Caki2 (cell line): Measurements from ENCODE around the gene ABCC8. TPM values are rescaled to one million over a fixed set of nuclear protein-coding genes. Genes with fewer than 3 reads are reported as not detected.

Experiments used
- DNase-seq: peaks from one replicate; pipeline ENCODE4 v3.0.0-alpha.2; 2015; ENCODE audit warnings: low read depth
- in situ Hi-C: cut with HindIII; loops from 2 replicates; pipeline ENCODE4 v1.10.0; 2016; ENCODE audit warnings: low sequenced_read_pairs, low pct_unique_long_range_greater_than_20kb, mixed read lengths
- total RNA-seq: library from RNA; depleted of rRNA; stranded (reverse); fragments of >200 nt; shearing (Covaris generic); gene quantifications from 2 replicates; pipeline ENCODE4 v1.2.3, GENCODE V29; 2014; ENCODE audit warnings: low replicate concordance

Gene ABCC8
- total RNA-seq, 1 experiment from 2014 or later: not detected

DNA sequence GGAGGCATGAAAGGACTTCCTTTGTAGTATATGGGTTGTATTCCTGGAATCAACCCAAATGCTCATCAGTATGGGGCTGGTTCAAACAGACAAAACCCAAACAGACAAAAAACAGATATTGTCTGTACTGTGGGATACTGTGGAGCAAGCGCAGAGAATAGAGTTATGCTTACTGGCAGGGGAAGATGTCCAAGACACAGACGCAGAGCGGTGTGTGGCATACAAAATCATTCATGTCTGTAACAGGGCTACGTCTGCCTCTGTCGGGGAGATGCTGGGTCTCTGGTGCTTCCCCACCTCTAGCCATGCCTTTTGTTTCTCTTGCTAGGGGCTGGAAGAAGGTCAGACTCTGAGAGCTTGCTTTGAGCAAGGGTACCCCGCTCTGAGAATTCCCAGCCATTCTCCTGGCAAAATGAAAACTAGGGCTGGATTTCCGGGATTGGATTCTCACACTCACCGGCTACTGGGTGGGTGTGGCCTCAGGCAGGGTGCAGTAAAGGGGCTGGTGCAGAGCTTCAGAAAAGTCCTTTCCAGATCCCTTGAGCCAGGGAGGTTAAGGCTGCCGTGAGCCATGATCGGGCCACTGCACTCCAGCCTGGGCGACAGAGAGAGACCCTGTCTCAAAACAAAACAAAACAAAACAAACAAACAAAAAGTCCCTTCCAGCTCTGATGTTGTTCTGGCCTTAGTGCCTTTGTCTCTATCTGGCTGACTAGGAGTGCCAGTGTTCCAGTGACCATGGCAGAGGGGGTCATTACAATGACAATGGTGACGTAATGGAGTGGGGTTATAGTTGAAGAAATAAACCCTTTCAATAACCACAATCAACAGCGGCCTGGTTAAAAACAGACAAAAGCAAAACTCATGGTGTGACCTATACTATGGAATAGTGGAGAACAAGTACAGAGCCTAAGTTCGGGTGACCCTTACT, 2.9 kb upstream of the ABCC8 start:
- in situ Hi-C loops: no loop called here
- DNase-seq: peak; percentile 31

DNA sequence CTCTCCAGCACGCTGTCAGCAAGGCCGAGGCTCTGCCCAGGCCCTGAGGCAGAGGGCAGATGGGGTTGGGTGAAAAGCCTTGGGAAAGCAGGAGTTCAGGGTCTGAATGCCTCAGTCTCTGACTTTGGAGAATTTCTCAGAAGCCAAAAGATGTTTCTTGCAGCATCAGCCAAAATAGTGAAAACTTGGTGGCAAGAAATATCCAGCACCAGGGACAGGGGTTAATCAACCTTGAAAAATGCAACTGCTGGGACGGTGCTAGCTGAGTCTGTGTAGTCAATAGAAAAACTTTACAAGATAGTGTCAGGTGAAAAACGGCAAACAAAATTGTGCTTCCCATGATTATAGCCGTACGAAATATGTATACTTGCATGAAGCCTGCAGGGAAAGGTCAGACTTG, 1.4 kb upstream of the ABCC8 start:
- in situ Hi-C loops: no loop called here
- no peak for DNase-seq

DNA sequence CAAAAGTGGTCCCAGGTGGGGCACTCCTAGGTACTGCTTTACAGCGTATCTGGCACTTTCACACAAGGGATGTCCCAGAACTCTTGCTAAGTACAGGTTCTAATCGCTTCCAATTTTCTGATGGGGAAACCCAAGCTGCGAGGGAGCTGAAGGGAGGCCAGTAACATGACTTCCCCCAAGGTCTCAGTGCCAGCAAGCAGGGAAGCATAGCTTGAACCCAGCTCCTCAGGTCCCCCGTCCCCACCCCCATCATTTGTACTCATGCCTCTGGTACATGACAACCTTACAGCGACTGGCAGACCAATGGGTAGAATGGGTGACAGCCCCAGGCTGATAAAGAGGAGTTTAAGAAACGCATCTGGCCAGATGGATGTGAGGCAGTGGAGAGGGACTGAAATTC, 716 bp upstream of the ABCC8 start:
- in situ Hi-C loops: no loop called here
- DNase-seq: no peak

DNA sequence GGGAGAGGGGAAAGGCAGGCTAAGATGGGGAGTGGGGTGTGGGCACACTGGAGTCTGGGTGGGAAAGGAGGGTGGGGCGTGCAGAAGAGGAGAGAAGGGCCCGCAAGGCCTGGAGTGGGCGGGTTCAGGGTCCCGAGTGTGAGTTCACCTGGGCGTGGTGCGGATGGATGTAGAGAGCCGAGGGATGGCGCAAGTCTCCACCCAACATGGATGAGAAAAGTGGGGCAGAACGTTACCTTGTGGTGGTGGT, 364 bp upstream of the ABCC8 start:
- DNase-seq: no peak
- in situ Hi-C loops: no loop called here

DNA sequence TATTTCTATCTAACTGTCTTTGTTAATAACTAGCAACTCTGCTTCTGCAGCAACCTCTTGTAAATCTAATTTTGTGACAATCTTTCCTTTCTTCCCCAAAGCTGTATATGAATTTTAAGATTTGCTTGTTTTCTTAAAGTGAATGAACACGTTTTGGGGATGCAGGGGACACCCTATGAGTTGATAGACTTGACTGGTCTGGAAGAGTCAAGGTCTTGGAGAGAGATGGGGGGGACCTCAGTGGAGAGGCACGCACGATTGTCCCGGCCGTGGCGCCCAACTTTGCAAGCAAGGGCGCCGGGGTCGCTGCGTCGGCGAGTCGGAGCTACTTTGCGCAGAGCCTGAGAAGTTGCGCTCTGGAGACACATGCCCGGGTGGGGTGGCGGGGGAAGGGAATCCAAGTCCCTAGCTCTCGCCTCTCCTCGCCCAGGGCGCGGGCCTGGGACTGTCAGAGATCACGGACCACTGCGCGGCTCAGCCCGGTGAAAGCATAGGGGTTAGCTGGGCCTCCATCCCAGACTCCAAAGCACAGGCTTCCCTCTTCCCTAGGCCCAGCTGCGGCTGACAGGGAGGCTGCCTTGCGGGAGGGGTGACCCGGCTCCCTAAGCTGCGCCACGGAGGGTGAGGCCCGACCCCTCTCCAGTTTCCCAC, 854 bp downstream of the ABCC8 start:
- no peak for DNase-seq
- in situ Hi-C loops: no loop called here

DNA sequence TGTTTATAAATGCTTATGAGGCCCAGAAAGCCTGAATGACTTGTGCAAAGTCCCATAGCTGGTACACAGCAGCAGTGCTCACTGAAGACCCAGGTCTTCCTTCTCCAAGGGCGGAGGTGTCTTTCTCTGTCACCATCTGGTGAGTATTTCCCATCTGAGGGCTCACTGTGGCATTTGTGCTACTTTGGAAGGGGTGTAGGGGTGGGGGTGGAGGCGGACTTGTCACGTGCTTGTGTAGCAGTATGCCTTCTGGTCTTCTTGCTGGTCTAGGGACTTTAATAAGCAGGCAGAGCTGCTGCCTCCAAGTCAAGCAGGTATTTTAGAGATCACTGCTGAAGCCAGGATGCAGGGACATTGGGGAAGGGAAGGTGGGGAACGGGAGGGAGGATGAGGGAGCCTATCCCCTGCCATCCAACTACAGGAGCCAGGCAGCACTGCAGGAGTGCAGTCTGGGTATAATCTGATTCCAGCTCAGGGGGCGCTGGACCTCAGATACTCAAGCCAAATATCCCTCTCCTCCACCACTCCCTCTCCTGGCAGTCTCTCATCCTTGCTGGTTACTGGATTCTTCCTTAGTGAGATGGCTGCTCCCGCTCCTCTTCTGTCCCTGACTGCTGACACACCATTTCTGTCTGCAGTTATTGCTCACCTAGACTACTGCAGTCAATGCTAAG, 3.4 kb downstream of the ABCC8 start:
- peak; percentile 15 for DNase-seq
- in situ Hi-C loops: no loop called here

DNA sequence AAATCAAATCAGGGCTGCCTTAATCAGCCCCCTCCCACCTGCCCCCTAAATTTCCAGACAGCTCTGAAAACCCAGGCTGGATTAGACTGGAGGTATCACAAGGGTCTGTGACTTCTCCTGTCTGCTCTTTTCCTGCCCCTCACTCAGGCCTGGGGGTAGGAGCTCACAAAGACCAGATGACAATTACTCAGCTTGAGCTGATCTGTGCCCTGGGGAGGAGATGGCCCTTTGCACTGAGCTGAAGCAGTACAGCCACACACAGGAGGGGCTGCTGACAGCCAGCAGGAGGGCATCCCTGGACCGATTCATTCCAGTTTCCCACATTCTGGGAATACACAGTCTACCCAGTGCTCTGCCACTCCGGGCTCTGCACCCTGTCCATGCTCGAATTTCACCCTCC, 4.2 kb downstream of the ABCC8 start:
- in situ Hi-C loops: no loop called here
- no peak for DNase-seq

DNA sequence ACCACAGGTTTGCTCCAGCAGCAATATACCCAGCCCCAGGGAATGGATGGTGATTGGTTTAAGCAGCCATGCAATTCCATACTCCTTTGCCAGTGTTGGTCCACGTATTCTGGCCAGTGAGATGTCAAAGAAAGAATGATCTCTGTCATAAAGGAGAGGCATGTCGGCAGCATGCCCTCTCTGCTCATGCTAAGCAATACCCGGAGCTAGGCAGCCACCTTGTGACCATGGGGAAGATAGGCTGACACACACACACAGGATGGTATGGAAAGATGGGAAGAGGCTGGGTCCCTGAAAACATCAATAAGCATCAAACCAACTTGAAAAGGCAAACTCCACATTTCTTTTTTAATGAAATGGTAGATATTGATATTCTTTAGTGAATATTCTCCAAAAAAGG, 5.1 kb downstream of the ABCC8 start:
- no peak for DNase-seq
- in situ Hi-C loops: no loop called here

DNA sequence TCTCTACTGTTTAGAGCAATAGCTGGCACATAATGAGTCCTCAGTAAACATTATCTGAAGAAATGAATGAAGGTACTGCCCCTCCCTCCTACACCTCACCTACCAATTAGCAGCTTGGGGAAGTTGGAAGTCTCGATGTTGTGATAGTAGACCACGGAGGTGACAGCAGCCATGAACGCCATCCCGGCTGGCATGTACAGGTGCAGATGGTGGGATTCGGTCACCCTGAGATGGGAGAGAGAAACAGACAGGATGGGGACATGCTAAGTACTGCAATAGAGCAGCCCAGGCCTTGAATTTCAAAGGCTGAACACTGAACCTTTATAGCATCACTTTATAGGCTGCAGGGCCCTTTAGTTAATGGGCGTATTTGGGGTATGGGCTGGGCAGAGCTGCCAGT, 6.6 kb downstream of the ABCC8 start:
- in situ Hi-C loops: no loop called here
- no peak for DNase-seq

DNA sequence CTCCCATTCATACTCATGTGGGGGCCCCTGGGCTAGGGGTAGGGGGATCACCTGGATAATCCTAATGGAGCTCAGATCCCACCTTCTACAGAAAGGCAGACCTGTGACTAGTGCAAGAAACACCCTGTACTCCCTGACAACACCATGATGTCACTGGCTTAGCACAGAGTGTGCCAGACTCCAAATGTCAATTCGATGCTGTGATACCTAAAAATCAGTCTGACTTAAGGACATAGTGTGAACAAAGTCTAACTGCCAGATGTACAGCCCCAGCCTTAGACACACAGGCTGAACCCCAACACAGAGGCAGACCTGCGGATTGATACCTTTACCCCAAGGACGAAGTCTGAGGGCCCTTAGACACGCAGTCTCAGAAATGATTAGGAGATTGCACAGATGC, 8.5 kb downstream of the ABCC8 start:
- in situ Hi-C loops: no loop called here

DNA sequence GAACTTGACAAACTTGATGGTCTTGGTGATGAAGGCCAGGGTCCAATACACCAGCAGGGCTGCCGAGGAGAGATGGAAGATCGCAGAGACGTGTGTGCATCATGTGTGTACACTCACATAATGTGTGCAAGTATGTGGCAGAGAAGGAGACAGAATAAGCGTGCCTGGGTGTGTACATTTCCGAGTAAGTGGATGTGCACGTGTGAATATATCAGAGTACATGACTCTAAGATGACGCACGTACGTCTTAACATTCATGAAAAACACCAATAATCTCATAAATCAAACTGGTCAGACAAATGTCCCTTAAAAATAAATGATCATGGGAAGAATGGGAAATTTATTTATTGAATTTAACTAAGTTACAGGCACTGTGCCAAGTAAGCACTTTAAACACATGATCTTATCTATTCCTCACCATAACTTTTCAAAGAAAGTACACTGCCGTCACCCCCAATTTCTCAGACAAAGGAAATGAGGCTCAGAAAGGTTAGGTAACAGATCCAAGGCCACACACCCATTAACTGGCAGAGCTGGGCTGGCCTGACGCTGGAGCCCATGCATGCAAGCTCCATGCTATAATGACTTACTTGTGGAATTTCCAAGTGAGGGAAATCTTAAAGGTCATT, 13.0 kb downstream of the ABCC8 start:
- DNase-seq: no peak
- in situ Hi-C loops: no loop called here

More for the DNA sequence above, 8.5 kb downstream of the ABCC8 start:
- DNase-seq: no peak

DNA sequence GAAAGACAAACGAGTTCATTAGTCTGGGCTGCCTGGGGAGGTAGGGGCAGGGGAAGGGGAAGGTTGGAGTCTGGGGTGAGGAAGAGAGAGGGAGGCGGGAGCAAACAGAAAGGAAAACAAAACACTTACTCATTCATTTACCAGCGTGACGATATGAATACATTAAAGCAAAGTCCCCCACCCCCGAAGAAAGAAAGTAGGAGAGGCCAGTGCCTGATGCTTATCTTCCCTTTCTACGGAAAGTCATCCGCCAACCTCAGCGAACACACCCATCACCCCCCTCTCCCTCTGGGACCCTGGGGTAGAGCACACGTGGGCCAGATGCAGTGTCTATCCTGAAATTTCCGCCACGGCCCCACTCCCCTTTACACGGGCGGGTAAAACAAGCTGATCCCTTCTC, 13.7 kb downstream of the ABCC8 start:
- no peak for DNase-seq
- in situ Hi-C loops: no loop called here

DNA sequence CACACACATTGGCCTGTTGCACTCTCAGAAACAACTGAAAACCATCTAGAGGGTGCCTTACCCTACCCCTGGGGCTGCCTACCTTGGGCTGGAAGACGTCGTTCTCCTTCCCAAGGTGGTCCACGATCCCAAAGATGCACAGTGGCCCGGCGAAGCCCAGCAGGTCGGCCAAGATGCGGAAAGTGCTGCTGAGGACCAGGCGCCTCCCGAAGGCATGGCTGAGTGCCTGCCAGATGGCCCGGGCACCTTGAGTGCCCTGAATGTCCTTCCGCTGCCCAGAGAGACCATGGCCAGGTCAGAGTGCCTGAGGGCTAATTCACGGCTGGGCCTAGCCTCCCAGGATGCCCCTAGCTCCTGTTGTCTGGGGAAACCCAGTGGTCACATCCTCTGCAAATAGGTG, 16.2 kb downstream of the ABCC8 start:
- DNase-seq: no peak
- in situ Hi-C loops: no loop called here

DNA sequence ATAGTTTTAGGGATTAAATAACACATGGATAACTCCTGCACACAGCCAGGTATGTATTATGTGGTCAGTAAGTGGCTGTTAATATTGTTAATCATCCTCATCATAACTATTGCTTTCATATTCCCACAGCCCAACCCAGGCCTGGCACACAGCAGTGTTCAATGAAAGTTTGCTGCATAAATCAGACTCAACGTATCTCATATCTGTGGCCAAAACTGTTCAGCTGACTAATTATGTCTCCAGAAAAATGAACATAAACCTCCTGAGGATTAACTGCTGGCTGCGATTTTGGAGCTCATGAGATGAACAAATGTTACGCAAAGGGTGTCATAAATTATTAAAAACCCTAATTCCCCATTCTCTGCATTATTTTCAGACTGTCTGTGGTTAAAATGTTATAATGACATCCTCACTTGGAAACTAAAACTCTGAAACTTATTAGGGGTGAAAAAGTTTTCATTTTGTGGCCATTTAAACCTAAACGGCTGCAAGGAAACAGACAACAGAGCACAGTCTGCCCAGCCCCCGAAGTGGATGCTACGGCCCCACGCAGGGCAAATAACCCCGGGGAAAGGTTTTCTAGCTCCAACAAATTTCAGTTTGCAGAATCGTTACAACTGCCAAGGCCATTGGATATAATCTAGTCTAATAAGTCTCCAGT, 17.3 kb downstream of the ABCC8 start:
- DNase-seq: no peak
- in situ Hi-C loops: no loop called here

DNA sequence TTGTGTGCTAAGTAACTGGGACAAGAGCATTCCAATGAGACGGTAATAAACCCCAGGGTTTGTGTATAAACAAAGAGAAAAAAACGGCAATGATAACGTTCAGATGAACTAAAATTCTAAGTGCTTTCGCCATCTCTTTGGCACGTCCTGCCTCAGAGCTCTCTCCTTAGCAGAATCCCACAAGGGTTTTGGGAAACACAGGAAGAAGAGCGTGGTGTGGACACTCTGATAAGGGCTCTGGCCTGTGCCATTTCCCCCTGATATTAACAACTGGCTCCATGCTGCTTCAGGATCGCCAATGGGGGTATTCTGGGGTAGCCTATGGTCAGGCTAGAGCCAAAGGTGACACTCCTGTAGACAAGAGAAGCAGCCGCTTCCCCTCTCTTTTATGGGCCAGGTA, 18.4 kb downstream of the ABCC8 start:
- no peak for DNase-seq
- in situ Hi-C loops: no loop called here

DNA sequence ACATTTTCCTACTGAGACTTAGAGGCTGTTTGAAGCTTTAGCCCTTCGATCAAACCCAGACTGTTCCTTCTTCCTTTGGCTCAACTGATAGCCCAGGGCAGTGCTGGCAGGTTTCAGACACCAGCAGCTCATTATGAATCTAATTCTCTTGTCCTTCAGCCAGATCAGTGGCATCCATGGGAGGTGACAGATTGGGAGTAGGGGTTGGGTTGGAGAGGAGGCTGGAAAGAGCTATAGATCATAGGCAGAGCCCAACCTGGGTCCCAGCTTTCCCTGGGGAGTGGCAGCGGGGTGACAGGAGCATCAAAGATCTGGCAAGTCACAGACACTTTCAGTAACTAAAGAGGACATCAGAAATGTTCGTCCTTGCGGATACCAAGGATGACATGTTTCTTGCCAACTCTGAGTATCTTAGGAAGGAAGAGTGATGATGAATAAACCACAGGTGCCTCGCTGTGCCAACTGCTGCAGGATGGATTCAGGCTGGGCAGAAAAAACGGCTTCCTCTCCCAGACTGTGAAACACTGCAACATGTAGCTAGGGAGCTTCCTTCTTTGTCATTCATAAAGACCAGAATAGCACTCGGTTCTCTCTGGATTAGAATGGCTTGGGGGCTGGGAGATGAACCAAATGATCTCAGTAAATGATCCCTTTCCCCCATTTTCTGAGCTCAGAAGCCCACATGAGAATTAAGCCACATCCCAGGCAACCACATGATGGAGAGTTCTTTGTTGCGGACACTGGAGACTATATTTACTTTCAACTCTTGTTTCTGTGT, 19.1 kb downstream of the ABCC8 start:
- in situ Hi-C loops: no loop called here

DNA sequence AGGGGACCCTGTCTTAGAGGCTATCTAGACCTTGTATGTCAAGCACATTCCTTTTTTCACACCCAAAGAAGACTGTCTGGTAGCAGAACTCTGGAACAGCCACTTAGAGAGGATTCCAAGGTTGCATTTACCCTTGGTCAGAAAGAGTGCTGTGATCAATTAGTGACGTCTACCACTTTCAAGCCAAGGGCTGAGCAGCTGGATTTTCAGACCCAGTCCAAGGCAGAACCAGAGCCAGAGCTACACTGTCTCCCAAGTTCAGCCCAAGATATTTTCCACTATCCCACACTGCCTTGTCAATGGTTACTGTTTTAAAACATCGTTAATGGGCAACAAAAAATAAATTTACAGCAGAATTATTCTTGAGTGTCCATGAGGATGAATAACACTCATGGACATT, 24.0 kb downstream of the ABCC8 start:
- in situ Hi-C loops: no loop called here
- DNase-seq: no peak

More for the DNA sequence above, 19.1 kb downstream of the ABCC8 start:
- no peak for DNase-seq

DNA sequence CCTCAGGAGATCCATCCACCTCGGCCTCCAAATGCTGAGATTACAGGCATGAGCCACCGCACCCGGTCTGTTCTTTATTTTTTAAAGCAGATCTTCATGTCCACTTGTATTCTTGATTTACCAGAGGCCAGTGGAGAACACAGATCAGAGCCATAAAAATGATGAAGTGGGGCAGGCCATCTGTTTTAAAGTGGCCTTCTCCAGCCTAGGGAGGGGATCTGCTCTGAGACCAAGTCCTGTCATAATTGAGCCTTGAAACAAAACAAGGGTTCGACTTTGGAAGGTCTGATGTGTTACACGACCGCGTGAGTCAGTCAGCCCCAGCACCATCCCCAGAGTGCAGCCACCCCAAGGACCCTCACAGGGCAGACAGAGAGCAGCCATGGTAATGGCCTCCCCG, 27.5 kb downstream of the ABCC8 start:
- in situ Hi-C loops: no loop called here
- DNase-seq: no peak
